ENCODE results near the gene PAK1IP1. TPM values are rescaled to one million over a fixed set of nuclear protein-coding genes. Genes with fewer than 3 reads are reported as not detected.

PAK1IP1 gene
- total RNA-seq, 3 donors from 2014 or later (not counting 1 experiment from before 2014, with no cell fraction given), result 3.6 to 5.2 (median 4.6) TPM

DNA sequence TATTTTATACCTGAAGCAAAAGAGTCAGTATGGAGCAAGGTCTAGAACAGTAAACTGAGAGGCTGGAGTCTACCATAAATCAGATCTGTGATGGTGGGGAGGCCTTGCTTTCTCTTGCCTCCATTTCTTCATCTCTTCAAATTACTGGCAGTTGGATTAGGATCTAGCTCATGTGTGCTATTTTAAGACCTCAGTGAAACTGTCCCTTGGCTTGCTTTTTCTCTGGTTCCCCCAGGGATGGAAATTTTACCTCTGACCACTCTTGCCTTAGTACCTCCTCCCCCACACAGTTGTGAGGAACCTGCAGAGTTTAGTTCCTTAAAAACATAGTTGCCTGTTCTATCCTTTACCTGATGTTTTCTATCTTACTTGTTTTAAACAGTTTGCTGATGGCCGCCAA is 61.3 kb downstream of the PAK1IP1 start:
- H3K4me3 Mint-ChIP-seq, result no peak overlapping the region
- no peak for ATAC-seq
- H3K27me3 ChIP-seq (ENCODE audit: control insufficient read depth, insufficient read depth, low read length), result no peaks in the 10 kb centered on the region
- H3K27ac Mint-ChIP-seq, result no peak overlapping the region
- H3K4me3 ChIP-seq (ENCODE audit: low read length), result no peak overlapping the region
- peaks cover 22 to 30% of the 10 kb centered on the region in 2 donors for H3K4me1 Mint-ChIP-seq
- H3K27me3 Mint-ChIP-seq (ENCODE audit: low read depth in 2 of 2), result peaks cover 14 to 31% of the 10 kb centered on the region in 2 donors
- intact Hi-C loops (cut with micrococcal nuclease), result no loop called here
- TF ChIP-seq, protein P1, sequence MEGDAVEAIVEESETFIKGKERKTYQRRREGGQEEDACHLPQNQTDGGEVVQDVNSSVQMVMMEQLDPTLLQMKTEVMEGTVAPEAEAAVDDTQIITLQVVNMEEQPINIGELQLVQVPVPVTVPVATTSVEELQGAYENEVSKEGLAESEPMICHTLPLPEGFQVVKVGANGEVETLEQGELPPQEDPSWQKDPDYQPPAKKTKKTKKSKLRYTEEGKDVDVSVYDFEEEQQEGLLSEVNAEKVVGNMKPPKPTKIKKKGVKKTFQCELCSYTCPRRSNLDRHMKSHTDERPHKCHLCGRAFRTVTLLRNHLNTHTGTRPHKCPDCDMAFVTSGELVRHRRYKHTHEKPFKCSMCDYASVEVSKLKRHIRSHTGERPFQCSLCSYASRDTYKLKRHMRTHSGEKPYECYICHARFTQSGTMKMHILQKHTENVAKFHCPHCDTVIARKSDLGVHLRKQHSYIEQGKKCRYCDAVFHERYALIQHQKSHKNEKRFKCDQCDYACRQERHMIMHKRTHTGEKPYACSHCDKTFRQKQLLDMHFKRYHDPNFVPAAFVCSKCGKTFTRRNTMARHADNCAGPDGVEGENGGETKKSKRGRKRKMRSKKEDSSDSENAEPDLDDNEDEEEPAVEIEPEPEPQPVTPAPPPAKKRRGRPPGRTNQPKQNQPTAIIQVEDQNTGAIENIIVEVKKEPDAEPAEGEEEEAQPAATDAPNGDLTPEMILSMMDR (IDR thresholded peaks at IDR 0.05), result no peak
- H3K36me3 Mint-ChIP-seq, result peaks cover 23% of the 10 kb centered on the region
- no peaks in the 10 kb centered on the region for H3K9me3 ChIP-seq (ENCODE audit: control insufficient read depth, insufficient read depth, low read length)
- H3K27ac ChIP-seq (ENCODE audit: low read length), result no peak overlapping the region
- H3K9me3 Mint-ChIP-seq, result no peaks in the 10 kb centered on the region
- H3K4me1 ChIP-seq (ENCODE audit: control insufficient read depth, insufficient read depth, low read length), result peaks cover 17% of the 10 kb centered on the region
- no peak for DNase-seq
- WGBS (ENCODE audit: insufficient coverage), result 100% methylated on average over 1 of the region's 1 CpG
- peaks cover 11% of the 10 kb centered on the region for H3K36me3 ChIP-seq (ENCODE audit: control insufficient read depth, insufficient read depth, low read length)

Other genes with a start within 250 kb of the PAK1IP1 start
- gene GCNT2, start 173.6 kb upstream of the PAK1IP1 start, total RNA-seq, result 1 to 10 TPM in 1 of 3 donors, under 1 TPM in 2; 0.79 to 4.7 (median 0.80) TPM
- under 1 TPM in 2 of 3 donors, not detected in 1; 0.58 to 0.91 TPM for gene C6orf52, start 356 bp upstream of the PAK1IP1 start, total RNA-seq
- 10 to 100 TPM in 2 of 3 donors, 1 to 10 TPM in 1; 2.4 to 15.7 (median 14.3) TPM for gene TMEM14C, start 28.1 kb downstream of the PAK1IP1 start, total RNA-seq
- 10 to 100 TPM; 21.0 to 38.4 (median 30.8) TPM for gene TMEM14B, start 52.8 kb downstream of the PAK1IP1 start, total RNA-seq
- under 1 TPM; 0.41 to 0.66 (median 0.65) TPM for gene MAK, start 143.6 kb downstream of the PAK1IP1 start, total RNA-seq
- gene GCM2, start 187.1 kb downstream of the PAK1IP1 start, total RNA-seq, result not detected
- 1 to 10 TPM in 1 of 3 donors, under 1 TPM in 1, not detected in 1; 0.82 to 7.3 TPM for gene SYCP2L, start 192.1 kb downstream of the PAK1IP1 start, total RNA-seq

Measured in natural killer cell (primary cell).